Astrocyte of the spinal cord (primary cell): ENCODE data around the gene SHOC2.

Experiments
- DNase-seq: peaks from one replicate; pipeline ENCODE4 v3.0.0; 2011; ENCODE audit warnings: low read depth, low spot score
- H3K4me3 ChIP-seq: 2 replicates; pipeline ENCODE4 v1.5.1; 2011; ENCODE audit warnings: low read depth, mild to moderate bottlenecking, low read length, moderate library complexity
- CTCF ChIP-seq: IDR thresholded peaks from 2 replicates; pipeline ENCODE4 v1.5.1; 2012; ENCODE audit warnings: low read depth, mild to moderate bottlenecking, low read length, inconsistent platforms
- in situ Hi-C: cut with HindIII; loops from 2 replicates; pipeline ENCODE4 v1.10.0; 2017; ENCODE audit warnings: low sequenced_read_pairs

The SHOC2 gene

GRCh38 chr10:110985497-110986275 is 66.3 kb downstream of the SHOC2 start:
- DNase-seq: no peak
- no peak overlapping the region for H3K4me3 ChIP-seq
- no peak for TF ChIP-seq CTCF
- in situ Hi-C loops: no loop called here

- no peak overlapping the region for H3K4me3 ChIP-seq
- in situ Hi-C loops: no loop called here
- peak; percentile 64 for DNase-seq
- no peak for TF ChIP-seq CTCF
Measured at GRCh38 chr10:110989016-110989415, 69.6 kb downstream of the SHOC2 start.

- peak; percentile 23 for DNase-seq
- TF ChIP-seq CTCF: no peak
- in situ Hi-C loops: no loop called here
- no peak overlapping the region for H3K4me3 ChIP-seq
Measured at GRCh38 chr10:110992006-110992800, 72.8 kb downstream of the SHOC2 start.

- in situ Hi-C loops: no loop called here
Measured at GRCh38 chr10:110993024-110993693, 73.8 kb downstream of the SHOC2 start.

GRCh38 chr10:110994406-110995086 is 75.1 kb downstream of the SHOC2 start:
- in situ Hi-C loops: no loop called here
- H3K4me3 ChIP-seq: no peak overlapping the region
- no peak for TF ChIP-seq CTCF
- DNase-seq: no peak

More at GRCh38 chr10:110993024-110993693, 73.8 kb downstream of the SHOC2 start:
- DNase-seq: peak; percentile 90
- TF ChIP-seq CTCF: no peak
- H3K4me3 ChIP-seq: no peak overlapping the region

- in situ Hi-C loops: no loop called here
- H3K4me3 ChIP-seq: no peak overlapping the region
- no peak for DNase-seq
- TF ChIP-seq CTCF: no peak
Measured at GRCh38 chr10:110995301-110995700, 75.9 kb downstream of the SHOC2 start.
